GM19397 (cell line): Measurements from ENCODE around the gene EYA4.

Experiments used
- ATAC-seq: cut with Tn5 transposase; IDR thresholded peaks from one replicate; pipeline ENCODE4 v1.9.1; 2021; ENCODE audit warnings: mild to moderate bottlenecking, moderate library complexity; ENCODE audit not compliant: unreplicated experiment

Gene EYA4

GRCh38 chr6:133348846-133349245, 107.7 kb downstream of the EYA4 start:
- no peak for ATAC-seq

- ATAC-seq, result no peak
These were observed 109.8 kb downstream of the EYA4 start for GRCh38 chr6:133350928-133351327.

GRCh38 chr6:133352046-133352445, 110.9 kb downstream of the EYA4 start:
- ATAC-seq, result no peak

GRCh38 chr6:133353061-133353460, 111.9 kb downstream of the EYA4 start:
- ATAC-seq, result no peak

DNA sequence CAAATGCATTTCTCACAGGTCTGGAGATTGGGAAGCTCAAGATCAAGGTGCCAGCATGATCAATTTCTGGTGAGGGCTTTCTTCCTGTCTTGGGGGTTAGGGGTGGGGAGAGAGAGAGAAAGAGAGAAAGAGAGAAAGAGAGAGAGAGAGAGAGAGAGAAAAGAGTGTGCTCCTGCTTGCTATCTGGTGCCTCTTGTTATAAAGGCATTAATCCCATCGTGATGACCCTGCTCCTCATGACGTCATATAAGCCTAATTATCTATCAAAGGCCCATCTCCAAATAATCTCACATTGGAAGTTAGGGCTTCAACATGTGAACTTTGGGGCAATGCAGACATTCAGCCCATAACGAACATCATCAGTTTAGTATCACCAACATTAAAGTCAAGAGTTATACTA, 114.8 kb downstream of the EYA4 start:
- no peak for ATAC-seq

DNA sequence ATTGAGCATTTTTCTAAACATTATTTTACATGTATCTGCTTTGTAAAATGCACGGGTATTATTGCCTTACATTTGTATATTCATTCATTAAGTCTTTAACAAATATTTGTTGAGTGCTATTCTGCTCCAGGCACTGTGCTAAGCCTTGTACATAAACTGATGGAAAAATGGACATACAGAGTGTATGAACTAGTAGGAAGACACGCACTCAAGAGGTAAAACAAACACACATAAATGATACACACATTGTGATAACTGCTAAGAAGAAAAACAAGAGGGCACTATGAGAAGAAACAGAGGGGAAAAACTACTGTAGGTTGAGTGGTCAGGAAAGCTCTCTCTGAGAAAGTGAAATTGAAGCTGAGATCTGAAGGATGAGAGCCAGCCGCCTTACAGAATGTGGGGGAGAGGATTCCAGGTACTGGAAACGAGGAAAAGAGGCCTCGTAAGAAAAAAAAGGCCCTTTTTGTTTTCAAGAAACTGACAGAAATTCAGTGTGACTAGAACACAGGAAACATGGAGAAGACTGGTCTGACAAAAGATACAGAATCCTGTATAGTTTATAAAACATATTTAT, 117.5 kb downstream of the EYA4 start:
- no peak for ATAC-seq

DNA sequence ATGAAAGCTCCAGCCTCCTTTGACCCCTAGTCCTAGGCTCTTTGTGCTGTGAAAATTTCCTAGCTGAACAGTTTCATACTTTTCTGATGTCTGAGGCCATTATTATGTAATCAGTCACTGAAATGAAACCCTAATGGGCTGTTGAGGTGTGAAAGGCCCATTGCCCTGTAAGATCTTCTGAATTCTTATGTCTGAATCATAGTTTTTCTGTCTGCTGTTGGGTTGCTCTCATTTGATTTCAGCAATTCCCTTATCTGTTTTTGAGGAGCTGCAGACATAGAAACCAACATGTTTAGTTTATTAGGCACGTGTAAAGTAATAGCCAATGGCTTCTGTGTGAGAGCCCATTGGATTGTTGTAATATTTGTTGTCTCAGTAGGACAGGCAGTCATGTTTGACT, 118.1 kb downstream of the EYA4 start:
- ATAC-seq, result no peak

DNA sequence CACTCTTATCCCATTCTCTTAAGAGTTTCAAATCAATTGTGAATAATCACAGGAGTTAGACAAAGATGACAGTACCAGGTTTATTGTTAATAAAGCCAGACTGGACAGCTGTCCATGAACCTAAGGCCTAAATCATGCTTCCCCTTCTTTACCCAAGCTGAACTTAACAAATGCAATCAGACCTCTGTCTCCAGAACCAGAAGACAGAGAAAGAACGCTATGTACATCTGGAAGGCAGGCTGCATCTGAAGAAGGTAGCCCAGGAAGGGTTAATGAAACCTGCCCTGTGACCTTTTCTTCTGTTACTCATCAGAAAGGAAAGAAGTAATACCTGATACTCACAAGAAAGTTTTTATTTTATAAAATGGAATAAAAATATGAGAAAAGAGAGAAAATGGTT, 118.6 kb downstream of the EYA4 start:
- ATAC-seq, result no peak

- no peak for ATAC-seq
These were observed 119.0 kb downstream of the EYA4 start for GRCh38 chr6:133360194-133360593.

GRCh38 chr6:133362813-133363212, 121.7 kb downstream of the EYA4 start:
- no peak for ATAC-seq

DNA sequence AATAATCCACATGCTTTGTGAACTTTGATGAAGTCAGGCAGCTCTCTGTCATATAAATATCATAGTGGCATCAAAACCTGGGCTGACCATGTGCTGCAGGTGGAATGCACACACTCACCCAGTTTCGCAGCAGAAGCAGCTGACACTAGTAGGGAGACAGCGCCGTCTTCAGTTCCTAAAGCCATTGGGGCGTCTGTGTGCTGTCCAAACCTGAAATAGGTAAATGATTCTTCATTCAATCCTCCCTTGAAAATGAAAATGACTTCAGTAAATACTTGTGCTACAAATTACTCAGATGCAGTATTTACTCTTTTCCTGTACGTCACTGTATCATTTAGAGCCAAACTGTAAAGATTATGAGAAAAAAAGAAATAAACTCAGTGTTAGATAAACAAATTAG, 127.5 kb downstream of the EYA4 start:
- no peak for ATAC-seq

DNA sequence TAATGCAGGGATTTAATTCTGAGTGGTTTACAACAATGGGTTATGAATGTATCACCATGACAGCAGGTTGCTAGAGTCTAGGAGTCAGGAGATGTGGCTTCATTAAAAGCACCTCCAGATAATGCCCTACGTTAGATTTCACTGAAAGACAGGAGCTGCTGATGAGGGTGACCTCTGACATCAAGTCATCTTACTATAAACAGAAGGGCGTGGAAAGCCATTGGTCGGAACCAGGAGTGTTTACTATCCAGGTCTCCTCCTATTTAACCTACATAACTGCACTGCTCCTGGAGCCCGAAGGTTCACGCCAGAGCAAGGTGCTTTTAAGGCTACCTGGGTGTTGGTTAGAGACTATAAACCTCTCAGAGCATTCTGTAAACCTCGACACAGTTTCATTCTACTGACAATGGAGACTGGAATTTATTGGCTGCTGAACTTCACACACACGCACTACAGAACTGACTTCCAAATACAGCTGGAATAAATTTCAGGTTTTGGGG, 128.7 kb downstream of the EYA4 start:
- ATAC-seq, result no peak

GRCh38 chr6:133376743-133377142, 135.6 kb downstream of the EYA4 start:
- no peak for ATAC-seq

DNA sequence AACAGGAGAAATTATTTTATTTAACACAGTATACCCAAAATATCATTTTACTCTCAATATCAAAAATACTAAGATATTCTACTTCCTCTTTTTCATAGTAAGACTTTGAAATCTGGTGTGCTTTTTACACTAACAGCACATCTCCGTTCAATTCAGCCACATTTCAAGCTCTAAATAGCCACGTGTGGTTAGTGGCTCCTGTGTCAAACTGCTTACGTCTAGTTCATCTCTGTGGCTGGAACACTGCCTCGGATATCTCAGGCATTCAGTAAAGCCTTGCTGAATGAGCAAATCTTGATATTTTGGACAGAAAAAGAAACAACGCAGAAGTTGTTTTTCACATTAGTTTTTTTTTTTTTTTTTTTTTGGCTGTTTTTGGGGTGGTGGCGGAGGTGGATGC, 136.1 kb downstream of the EYA4 start:
- ATAC-seq, result no peak

DNA sequence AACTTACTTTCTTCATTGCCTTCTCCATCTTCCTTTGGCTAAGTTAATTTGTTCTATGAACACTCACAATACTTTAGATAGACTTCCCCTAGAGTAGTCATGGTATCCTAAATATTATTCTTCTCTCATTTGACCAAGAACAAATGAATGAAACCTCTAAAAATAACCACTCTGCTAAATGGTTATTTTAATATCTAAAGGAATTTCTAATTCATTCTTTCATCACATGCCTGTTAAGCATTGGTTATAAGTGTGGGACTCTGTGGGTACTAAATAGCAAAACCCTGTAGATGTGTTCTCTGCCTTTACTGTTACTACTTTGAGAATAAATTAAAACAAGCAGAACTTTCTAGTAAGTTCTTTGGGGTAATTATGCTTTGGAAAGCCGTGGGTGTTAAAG, 138.9 kb downstream of the EYA4 start:
- no peak for ATAC-seq

DNA sequence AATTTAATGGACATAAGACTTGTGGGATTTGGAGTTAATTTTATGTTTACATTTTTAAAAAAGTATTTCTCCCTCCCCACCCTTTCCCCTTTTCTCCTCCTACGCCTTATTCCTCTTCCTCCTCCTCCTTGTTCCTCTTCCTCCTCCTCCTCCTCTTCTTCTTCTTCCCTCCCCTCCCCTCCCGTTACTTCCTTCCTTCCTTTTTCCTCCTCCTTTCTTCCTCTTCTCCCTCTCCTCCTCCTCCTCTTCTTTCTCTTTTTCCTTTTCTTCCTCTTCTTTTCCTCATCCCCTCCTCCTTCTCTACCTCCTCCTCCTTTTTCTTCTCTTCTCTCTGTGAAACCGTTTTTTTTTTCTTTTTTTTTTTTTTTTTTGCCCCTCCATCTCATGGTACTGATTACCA, 139.6 kb downstream of the EYA4 start:
- no peak for ATAC-seq

DNA sequence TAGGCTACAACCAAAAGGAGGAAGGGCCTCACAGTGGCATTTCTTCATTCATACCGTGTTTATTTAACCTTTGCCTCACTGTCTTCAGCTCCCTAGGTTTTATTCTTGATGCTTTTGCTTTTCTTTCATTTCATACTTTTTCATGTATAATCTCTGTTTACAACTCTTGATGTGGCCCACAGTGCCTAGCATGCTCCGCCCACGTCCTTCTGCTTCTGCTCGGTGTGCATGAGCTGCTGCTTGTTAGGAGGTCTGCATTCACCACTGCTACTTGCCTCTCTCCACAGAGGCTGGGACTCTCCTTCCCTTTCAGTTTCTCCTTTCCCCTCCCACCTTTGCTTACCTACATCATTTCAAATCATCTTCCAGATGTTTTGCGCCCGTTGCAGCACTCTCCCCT, 147.6 kb downstream of the EYA4 start:
- no peak for ATAC-seq

DNA sequence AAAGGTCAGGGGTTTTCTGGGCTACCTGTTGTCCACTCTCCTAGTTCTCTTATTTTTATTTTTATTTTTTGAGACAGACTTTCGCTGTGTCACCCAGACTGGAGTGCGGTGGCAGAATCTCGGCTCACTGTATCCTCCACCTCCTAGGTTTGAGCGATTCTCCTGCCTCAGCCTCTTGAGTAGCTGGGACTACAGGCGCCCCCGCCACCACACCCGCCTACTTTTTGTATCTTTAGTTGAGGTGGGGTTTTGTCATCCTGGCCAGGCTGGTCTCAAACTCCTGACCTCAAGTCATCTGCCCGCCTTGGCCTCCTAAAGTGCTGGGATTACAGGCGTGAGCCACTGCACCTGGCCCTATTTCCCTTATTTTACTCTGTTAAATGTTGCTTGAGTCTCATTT, 149.0 kb downstream of the EYA4 start:
- no peak for ATAC-seq

DNA sequence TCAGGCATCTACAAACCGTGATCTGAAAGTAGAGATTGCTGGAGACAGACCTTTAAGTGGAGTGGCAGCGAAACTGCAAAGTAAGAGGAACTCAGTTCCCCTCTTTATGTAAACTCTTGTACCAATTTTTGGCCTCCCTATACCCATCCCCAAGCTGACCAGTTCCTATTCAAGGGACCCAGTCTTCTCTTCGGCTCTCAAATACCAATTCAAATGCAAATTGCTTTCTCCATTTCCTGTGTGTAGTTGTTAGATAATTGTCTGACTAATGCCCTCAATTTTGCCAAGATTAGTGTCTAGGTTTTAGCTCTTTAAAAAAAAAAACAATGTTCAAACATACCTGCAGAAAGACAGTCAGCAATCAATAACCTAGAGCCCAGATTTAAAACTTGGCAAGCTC, 150.9 kb downstream of the EYA4 start:
- no peak for ATAC-seq

- no peak for ATAC-seq
These were observed 151.5 kb downstream of the EYA4 start for GRCh38 chr6:133392641-133393040.

DNA sequence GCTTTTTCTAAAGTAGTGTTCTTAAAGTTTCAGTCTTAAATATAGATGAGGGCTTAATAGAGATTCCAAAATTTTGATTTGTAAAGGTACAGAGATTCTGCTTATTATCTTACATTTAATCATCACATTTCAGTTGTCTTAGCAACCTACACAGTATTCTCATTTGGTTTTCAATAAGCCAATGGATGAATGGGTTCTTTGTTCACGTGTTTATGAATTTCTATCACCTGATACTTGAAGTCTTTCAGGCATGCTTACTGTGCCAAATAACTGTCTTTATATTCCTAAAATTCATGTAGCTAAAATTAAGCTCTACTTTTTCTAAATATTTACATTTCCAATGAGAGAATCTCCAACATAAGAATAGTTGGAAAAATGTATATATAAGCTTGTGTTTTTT, 152.7 kb downstream of the EYA4 start:
- no peak for ATAC-seq

DNA sequence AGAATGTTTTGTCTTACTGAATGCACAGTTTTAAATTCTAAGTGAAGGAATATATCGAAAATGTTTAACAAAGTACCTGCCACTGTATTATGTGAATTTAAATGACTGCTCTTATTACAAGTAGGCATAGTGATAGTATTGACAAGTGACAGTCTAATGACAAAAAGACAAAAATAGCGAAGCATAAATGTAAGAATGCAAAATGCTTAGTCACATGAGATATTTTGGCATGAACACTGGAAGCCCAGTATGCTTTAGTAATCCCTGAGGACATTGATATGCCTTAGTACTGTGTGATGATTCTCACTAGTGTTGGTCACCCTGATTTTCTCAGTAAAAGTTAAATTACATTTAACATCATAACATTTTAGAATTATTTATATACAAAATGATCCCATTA, 153.5 kb downstream of the EYA4 start:
- ATAC-seq, result no peak

- no peak for ATAC-seq
These were observed 155.3 kb downstream of the EYA4 start for GRCh38 chr6:133396233-133396983.
